ENCODE results near the gene UBE2R2.

GRCh38 chr9:33860200-33860871 lies 43.4 kb downstream of the UBE2R2 start:
- TF ChIP-seq CTCF (IDR thresholded peaks at IDR 0.05 in 8 of 11, conservative IDR thresholded peaks at IDR 0.05 in 3 of 11): no peak
- no peak for TF ChIP-seq POLR2A (IDR thresholded peaks at IDR 0.05)
- no peak for TF ChIP-seq POLR2AphosphoS5 (IDR thresholded peaks at IDR 0.05)
